Skeletal muscle satellite cell (primary cell): ENCODE data around the gene USH2A.

Experiments
- H3K27me3 ChIP-seq: 2 replicates; pipeline ENCODE4 v1.7.0; 2013; ENCODE audit warnings: low read length; ENCODE audit not compliant: control insufficient read depth, insufficient read depth
- H3K36me3 ChIP-seq: 2 replicates; pipeline ENCODE4 v1.7.0; 2013; ENCODE audit warnings: mild to moderate bottlenecking, control low read depth, low read length; ENCODE audit not compliant: insufficient read depth
- H3K4me1 ChIP-seq: 2 replicates; pipeline ENCODE4 v1.7.0; 2013; ENCODE audit warnings: low read length; ENCODE audit not compliant: control insufficient read depth, insufficient read depth
- H3K4me2 ChIP-seq: 2 replicates; pipeline ENCODE4 v1.7.0; 2013; ENCODE audit warnings: mild to moderate bottlenecking, low read length
- H3K4me3 ChIP-seq: 2 replicates; pipeline ENCODE4 v1.7.0; 2013; ENCODE audit warnings: low read length
- H3K9ac ChIP-seq: 2 replicates; pipeline ENCODE4 v1.7.0; 2013; ENCODE audit warnings: mild to moderate bottlenecking, low read depth, low read length, moderate library complexity
- H3K9me3 ChIP-seq: replicated peaks from 2 replicates; pipeline ENCODE4 v1.7.0; 2013; ENCODE audit warnings: mild to moderate bottlenecking, control low read depth, low read length

The USH2A gene

GRCh38 chr1:215635827-215636226 lies 787.4 kb downstream of the USH2A start:
- Histone ChIP-seq H3K4me2 (peak overlapping the region; percentile 74), H3K9me3 (no peaks in the 10 kb centered on the region), H3K4me3 (no peak overlapping the region), H3K36me3 (no peaks in the 10 kb centered on the region), H3K27me3 (no peaks in the 10 kb centered on the region), H3K4me1 (peaks cover 21% of the 10 kb centered on the region), H3K9ac (no peak overlapping the region)

- H3K36me3 ChIP-seq = no peaks in the 10 kb centered on the region
- no peaks in the 10 kb centered on the region for H3K9me3 ChIP-seq
- H3K9ac ChIP-seq = no peak overlapping the region
- peaks cover 11% of the 10 kb centered on the region for H3K4me1 ChIP-seq
- no peak overlapping the region for H3K4me2 ChIP-seq
- no peaks in the 10 kb centered on the region for H3K27me3 ChIP-seq
- H3K4me3 ChIP-seq = no peak overlapping the region
Observed at GRCh38 chr1:215631489-215631888, 791.8 kb downstream of the USH2A start.

- no peak overlapping the region for H3K9ac ChIP-seq
- no peaks in the 10 kb centered on the region for H3K27me3 ChIP-seq
- no peaks in the 10 kb centered on the region for H3K9me3 ChIP-seq
- no peak overlapping the region for H3K4me2 ChIP-seq
- H3K4me3 ChIP-seq = no peak overlapping the region
- no peaks in the 10 kb centered on the region for H3K36me3 ChIP-seq
- peaks cover 6% of the 10 kb centered on the region for H3K4me1 ChIP-seq
Observed at GRCh38 chr1:215631040-215631439, 792.2 kb downstream of the USH2A start.

DNA sequence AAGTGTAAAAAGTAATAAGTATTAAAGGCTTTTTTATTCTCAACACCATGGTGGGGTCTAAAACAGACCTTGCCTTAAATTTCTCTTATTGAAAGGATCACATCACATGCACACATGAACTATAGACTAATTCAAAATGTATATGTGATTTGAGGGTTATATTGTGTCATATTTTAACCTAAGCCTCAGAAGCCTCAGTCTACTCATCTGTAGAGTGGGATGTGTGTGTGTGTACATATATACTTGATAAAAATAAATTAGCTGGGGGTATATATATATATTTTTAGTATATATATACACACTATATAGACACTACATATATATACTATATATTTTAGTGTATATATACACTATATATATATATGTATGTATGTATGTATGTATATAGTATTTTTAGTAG lies 797.3 kb downstream of the USH2A start:
- H3K9ac ChIP-seq = no peak overlapping the region
- H3K4me2 ChIP-seq = no peak overlapping the region
- no peaks in the 10 kb centered on the region for H3K27me3 ChIP-seq
- H3K4me1 ChIP-seq = no peaks in the 10 kb centered on the region
- H3K9me3 ChIP-seq = no peaks in the 10 kb centered on the region
- peaks cover 9% of the 10 kb centered on the region for H3K36me3 ChIP-seq
- no peak overlapping the region for H3K4me3 ChIP-seq

DNA sequence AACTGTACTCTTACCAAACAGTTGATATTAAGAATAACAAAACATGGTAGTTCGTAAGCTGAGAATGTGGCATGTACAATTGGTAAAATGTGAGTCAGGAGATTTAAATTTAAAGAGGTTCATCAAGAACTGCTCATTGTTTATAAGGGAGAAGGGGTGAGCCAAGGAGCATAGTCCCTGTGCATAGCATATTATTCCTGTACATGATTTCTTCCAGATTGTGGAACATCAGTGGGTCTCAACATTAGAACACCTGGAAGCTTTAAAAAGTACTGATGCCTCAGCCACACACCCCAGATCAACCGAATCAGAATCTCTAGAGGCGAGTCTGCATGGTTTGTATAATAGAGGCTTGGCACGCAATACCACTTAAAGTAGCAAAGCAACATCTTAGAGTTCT lies 800.1 kb downstream of the USH2A start:
- no peaks in the 10 kb centered on the region for H3K27me3 ChIP-seq
- H3K4me3 ChIP-seq = no peak overlapping the region
- H3K9ac ChIP-seq = no peak overlapping the region
- H3K4me1 ChIP-seq = no peaks in the 10 kb centered on the region
- no peak overlapping the region for H3K4me2 ChIP-seq
- H3K36me3 ChIP-seq = peaks cover 25% of the 10 kb centered on the region
- no peaks in the 10 kb centered on the region for H3K9me3 ChIP-seq

DNA sequence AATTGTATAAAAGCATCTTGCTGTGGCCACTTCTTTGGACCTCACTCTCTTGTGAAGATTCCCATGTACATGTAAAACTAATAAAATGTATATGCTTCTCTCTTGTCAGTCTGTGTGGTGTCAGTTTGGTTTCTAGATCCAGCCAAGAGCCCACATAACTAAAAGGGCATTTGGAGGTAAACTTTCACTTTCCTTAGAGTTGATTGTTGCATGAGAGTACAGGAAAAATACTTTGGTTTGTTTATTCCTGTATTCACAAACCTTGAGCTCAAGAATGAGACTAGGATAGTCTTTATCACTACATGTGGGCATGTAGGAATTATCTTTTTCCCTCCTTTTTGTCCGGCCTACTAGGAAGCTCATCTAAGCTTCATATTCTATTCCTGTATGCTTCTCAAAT lies 805.3 kb downstream of the USH2A start:
- H3K4me1 ChIP-seq = no peaks in the 10 kb centered on the region
- no peaks in the 10 kb centered on the region for H3K9me3 ChIP-seq
- H3K4me3 ChIP-seq = no peak overlapping the region
- H3K9ac ChIP-seq = no peak overlapping the region
- H3K36me3 ChIP-seq = peaks cover 25% of the 10 kb centered on the region
- H3K4me2 ChIP-seq = no peak overlapping the region
- H3K27me3 ChIP-seq = no peaks in the 10 kb centered on the region

DNA sequence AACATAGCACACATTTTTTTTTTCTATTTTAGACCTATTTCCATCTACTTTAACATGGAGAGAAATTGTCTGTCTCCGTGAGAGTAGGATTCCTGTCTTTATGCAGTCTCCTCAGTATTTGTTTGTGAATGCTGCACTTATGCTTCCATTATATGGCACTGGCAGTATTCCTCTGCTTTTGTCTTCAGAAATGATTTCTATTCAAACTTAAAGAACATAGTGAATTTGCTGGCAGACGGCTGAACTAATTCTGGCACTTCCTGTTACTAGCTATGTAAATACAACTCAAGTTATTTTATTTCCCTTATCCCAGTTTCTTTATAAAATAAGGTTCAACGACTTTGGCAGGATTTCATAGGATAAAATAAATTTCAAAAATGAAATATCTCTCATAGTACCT lies 810.9 kb downstream of the USH2A start:
- Histone ChIP-seq H3K4me3 (no peak overlapping the region), H3K27me3 (no peaks in the 10 kb centered on the region), H3K4me1 (no peaks in the 10 kb centered on the region), H3K36me3 (peaks cover 47% of the 10 kb centered on the region), H3K9ac (no peak overlapping the region), H3K4me2 (no peak overlapping the region), H3K9me3 (no peaks in the 10 kb centered on the region)

DNA sequence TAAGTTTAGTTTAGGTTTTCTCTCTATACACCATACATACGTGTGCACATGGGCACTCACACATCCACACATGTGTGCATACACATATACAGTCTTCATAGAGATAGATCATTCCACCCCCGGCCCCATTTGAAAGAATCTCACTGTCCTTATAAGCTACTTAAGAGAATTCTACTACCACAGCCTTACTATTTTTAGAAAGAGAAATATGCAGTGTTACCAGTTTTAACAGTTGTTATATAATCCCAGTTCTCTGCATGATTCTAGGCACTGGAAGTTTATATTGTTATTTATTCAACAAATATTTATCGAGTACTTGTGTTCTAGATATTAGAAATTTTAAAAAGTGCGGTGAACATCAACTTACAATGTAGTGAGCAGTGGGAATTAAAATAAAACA lies 814.6 kb downstream of the USH2A start:
- H3K9ac ChIP-seq = no peak overlapping the region
- H3K27me3 ChIP-seq = no peaks in the 10 kb centered on the region
- H3K4me2 ChIP-seq = no peak overlapping the region
- no peaks in the 10 kb centered on the region for H3K4me1 ChIP-seq
- H3K36me3 ChIP-seq = peaks cover 51% of the 10 kb centered on the region
- no peak overlapping the region for H3K4me3 ChIP-seq
- no peaks in the 10 kb centered on the region for H3K9me3 ChIP-seq

DNA sequence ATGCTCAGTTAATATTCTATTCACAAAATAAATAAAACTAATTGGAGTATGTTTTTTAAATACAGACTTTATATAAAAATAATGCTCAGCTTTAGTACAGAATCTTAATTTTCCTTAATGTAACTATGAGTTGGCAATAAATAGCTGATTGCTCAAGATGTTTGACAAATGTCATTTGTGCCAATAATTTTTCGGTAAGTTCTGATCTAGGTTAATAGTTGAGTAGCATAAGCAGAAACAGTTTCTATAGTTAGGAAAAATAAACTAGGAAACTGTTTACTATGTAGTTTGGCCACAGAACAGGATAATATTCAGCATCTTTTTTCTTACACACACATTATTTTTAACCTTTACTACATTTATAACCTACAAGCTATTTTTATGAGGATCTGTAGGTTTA lies 815.8 kb downstream of the USH2A start:
- Histone ChIP-seq H3K4me3 (no peak overlapping the region), H3K9me3 (no peaks in the 10 kb centered on the region), H3K4me2 (no peak overlapping the region), H3K4me1 (peaks cover 5% of the 10 kb centered on the region), H3K27me3 (no peaks in the 10 kb centered on the region), H3K36me3 (peaks cover 41% of the 10 kb centered on the region), H3K9ac (no peak overlapping the region)

DNA sequence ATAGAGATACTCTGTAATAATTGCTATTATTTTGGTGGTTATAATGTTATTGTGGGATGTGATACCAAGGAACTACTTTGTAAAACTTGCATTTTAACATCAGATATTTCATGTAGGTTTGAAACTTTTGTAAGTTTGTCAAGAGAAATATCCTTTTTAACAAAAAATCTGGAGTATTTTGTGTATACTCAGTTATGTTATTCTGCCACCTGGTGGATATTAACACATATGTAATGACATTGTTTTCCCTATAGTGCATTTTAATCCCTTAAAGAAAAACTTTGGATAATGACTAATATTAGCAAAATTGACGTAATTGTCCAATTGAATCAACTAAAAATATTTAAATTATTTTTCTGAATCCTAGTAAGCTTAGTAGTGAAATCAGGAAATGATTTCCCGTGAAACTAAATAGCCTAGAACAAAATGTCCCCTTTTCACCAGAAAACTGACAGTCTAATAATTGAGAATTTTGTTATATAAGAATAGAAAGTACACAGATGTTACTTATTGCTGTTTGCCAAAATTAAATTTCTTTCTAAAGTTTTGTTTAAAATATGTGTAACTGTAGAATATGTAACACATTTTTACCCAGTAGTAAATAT lies 816.6 kb downstream of the USH2A start:
- Histone ChIP-seq H3K4me1 (peaks cover 5% of the 10 kb centered on the region), H3K9ac (no peak overlapping the region), H3K36me3 (peaks cover 34% of the 10 kb centered on the region), H3K9me3 (no peaks in the 10 kb centered on the region), H3K27me3 (no peaks in the 10 kb centered on the region), H3K4me3 (no peak overlapping the region), H3K4me2 (no peak overlapping the region)

DNA sequence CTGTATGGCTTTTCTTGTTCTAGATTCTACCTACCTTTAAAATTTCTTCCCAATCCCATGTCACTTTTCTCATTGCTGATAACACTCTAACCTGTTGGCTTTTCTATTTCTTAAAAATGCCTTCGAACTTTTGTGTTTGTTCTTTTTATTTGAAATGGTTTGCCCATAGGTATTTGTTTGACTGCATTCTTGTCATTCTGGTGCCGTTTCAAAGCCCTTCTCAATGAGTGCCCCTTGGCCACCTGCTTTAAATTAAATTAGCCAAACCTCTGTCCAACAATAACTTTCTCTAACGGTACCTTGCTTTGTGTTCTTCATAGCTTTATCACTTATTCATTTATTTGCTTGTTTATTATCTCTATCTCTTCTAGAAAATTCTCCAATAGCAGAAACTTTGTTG lies 817.2 kb downstream of the USH2A start:
- no peaks in the 10 kb centered on the region for H3K9me3 ChIP-seq
- no peak overlapping the region for H3K9ac ChIP-seq

GRCh38 chr1:215605011-215605621 lies 818.1 kb downstream of the USH2A start:
- no peak overlapping the region for H3K9ac ChIP-seq
- H3K4me3 ChIP-seq = no peak overlapping the region
- H3K36me3 ChIP-seq = peaks cover 27% of the 10 kb centered on the region

More for the DNA sequence above, 817.2 kb downstream of the USH2A start:
- Histone ChIP-seq H3K36me3 (peaks cover 33% of the 10 kb centered on the region), H3K27me3 (no peaks in the 10 kb centered on the region), H3K4me2 (no peak overlapping the region), H3K4me1 (peaks cover 5% of the 10 kb centered on the region), H3K4me3 (no peak overlapping the region)

More at GRCh38 chr1:215605011-215605621, 818.1 kb downstream of the USH2A start:
- Histone ChIP-seq H3K4me1 (peaks cover 5% of the 10 kb centered on the region), H3K9me3 (no peaks in the 10 kb centered on the region), H3K4me2 (no peak overlapping the region), H3K27me3 (no peaks in the 10 kb centered on the region)
